ENCODE results near the gene ZNF605. TPM values are rescaled to one million over a fixed set of nuclear protein-coding genes. Genes with fewer than 3 reads are reported as not detected.
"Not testable (repeated sequence)": the region's sequence is repeated elsewhere in the genome, so short reads cannot be mapped to it uniquely, and the experiment has no call there.

Gene ZNF605
- 10 to 100 TPM; 20.5 to 31.1 (median 26.1) TPM for polyA plus RNA-seq (ENCODE audit: insufficient read length in 4 of 4)

GRCh38 chr12:132956011-132956788 lies at the start of gene ZNF605:
Gene ZNF605, minus strand, starts transcription at chr12:132956306. Its CDS starts 10,671 bp downstream, at chr12:132945635.
- DNase-seq (ENCODE audit: low read depth in 4 of 4, low spot score in 2 of 4): peak; percentile 75 to 90 (median 82)

DNA sequence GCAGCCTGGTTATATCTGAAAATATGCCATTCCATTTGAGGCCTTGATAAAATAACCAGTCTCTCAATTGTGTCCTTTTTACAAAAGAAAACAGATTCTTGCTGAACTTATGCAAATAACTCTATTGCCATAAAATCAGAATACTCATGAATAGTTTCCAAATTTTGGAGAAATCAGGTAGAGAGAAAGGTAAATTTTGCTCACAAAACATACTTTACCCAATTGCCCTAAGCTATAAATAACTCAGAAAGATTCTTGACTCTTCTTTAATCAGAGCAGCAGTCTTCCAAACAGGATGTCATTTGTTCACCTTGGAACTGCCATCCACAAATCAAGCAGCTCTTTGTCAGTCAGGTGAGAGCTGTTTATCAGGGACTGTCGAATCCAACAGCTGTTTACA lies 42.6 kb upstream of the ZNF605 start:
- DNase-seq (ENCODE audit: low read depth in 4 of 4, low spot score in 2 of 4): no peak

GRCh38 chr12:132986885-132987225 lies 30.7 kb upstream of the ZNF605 start:
- no peak for DNase-seq (ENCODE audit: low read depth in 4 of 4, low spot score in 2 of 4)

- peak; percentile 79 to 96 (median 90) for DNase-seq (ENCODE audit: low read depth in 4 of 4, low spot score in 2 of 4)
Measured at GRCh38 chr12:132986001-132986884, 30.1 kb upstream of the ZNF605 start, which contains the start of gene ZNF26. Gene ZNF26, plus strand, starts transcription at chr12:132986367. Its CDS starts 474 bp downstream, at chr12:132986841.

DNA sequence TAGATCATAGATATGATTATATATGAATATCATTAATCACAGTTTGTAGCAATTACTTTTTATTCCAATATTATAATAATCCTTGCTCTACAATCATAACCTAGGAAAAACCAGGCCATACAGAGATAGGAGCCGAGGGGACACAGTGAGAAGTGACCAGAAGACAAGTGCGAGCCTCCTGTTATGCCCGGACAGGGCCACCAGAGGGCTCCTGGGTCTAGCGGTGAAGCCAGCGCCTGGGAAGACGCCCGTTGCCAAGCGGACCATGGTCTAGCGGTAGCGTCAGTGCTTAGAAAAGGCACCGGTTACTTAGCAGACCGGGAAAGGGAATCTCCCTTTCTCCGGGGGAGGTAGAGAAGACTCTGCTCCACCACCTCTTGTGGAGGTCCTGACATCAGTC lies 20.8 kb upstream of the ZNF605 start:
- not testable (repeated sequence) for DNase-seq (ENCODE audit: low read depth in 4 of 4, low spot score in 2 of 4)

DNA sequence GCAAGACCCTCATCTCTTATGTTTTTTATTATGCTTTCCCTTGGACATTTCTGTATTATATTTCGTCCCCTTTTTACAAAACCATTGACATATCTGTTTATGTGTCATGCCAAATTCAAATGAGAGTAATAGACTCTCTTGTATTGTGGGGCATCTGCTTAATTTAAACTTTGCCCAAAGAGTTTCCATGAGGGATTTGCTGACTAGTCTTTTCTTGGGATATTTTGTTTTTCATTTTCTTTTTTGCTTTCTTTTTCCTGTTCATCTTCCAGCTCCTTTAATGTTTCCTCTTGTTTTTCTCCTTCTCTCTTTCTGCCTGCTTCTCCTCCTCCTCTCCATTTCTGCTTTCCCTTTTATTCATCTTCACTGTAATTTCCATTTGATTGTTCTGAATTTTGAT lies 16.3 kb upstream of the ZNF605 start:
- no peak for DNase-seq (ENCODE audit: low read depth in 4 of 4, low spot score in 2 of 4)

- DNase-seq (ENCODE audit: low read depth in 4 of 4, low spot score in 2 of 4): no peak
Measured at GRCh38 chr12:132967736-132968135, 11.6 kb upstream of the ZNF605 start.

- DNase-seq (ENCODE audit: low read depth in 4 of 4, low spot score in 2 of 4): no peak
Measured at GRCh38 chr12:132966676-132967415, 10.7 kb upstream of the ZNF605 start.

DNA sequence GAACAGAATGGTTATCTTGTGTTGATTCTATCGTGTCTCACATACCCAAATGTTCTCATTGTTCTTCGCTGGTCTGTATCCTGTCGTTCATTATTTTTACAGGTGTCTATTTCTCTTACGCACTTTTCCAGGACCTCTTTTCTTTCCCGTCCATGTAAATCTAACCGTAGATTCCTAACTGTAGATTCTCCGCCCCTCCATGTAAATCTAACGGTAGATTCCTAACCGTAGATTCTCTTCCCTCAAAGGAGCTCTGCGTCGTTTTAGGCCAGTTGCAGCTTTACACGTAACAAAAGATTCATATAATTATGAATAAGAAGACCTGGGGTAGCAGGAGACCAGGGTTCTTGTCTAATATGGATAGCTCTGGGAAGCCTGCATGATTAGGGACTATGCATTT lies 9.7 kb upstream of the ZNF605 start:
- DNase-seq (ENCODE audit: low read depth in 4 of 4, low spot score in 2 of 4): no peak

DNA sequence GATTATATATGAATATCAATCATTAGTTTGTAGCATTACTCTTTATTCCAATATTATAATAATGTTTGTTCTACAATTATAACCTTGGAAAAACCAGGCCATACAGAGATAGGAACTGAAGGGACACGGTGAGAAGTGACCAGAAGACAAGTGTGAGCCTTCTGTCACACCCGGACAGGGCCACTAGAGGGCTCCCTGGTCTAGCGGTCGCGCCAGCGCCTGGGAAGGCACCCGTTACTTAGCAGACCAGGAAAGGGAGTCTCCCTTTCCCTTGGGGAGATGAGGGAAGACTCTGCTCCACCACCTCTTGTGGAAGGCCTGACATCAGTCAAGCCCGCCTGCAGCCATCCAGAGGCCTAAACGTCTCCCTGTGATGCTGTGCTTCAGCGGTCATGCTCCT lies 7.8 kb upstream of the ZNF605 start:
- not testable (repeated sequence) for DNase-seq (ENCODE audit: low read depth in 4 of 4, low spot score in 2 of 4)

- DNase-seq (ENCODE audit: low read depth in 4 of 4, low spot score in 2 of 4): not testable (repeated sequence)
Measured at GRCh38 chr12:132961790-132962189, 5.7 kb upstream of the ZNF605 start.

DNA sequence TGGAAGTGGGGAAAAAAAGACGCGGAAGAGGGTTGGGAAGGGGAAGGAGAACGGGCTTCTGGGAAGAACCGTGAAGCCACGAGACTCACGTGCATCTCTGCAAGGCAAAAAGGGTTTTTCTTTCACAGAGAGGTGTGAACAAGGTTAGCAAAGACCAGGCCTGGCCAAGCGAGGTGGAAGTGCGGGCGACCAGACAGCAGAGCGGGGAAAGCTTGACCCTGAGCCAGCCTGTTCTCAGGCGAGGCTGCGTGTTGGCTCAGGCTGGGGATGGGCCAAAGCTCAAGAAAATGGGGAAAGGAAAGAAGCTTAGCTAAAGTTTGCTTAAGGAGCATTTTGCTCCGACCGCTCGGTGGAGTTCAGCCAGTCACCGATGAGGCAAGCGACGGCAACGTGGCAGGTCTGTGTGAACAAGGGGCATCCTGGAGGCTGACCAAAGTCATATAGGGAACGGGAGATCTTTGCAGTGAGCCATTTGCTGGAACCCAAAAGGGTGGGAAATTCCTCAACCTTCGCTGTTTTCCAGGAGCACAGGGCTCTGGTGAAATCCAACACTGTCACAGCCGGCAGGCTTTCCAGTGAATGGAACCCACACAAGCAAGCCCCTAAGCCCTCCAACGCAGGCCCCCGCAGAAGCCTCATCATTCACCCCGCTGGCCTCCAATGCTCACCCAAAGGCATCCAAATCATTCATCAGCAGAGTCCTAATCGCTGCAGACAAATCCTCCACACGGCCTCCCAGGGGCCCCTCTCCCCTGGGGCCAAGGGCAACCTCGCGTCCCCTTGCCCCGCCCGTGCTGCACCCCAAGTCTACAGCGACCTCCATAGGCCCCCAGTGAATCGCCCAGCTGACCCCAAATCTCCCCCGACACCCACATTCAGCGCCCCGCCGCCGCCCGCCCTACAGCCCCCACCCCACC lies 754 bp downstream of the ZNF605 start:
- peak; percentile 32 to 40 (median 36) for DNase-seq (ENCODE audit: low read depth in 4 of 4, low spot score in 2 of 4)

GRCh38 chr12:132954471-132955048 lies 1.5 kb downstream of the ZNF605 start:
- DNase-seq (ENCODE audit: low read depth in 4 of 4, low spot score in 2 of 4): peak in 1 of 4 donors; percentile 2

DNA sequence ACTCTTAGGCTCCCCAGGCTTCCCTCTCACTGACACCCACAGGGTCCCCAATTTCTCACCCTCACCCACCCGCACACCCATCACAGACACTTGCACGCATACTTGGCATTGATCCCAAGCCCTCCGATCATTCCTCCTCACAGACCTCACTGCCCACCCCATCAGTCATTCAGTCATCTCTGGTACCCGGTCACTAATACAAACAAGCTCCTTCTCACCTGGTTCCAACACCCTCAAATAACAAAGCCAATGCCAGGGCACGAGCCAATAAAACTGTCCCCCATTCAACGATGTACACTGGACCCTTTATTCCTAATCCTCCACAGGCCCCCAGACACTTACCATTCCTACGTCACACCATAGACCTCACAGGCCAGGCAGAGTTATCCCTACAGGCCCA lies 2.3 kb downstream of the ZNF605 start:
- DNase-seq (ENCODE audit: low read depth in 4 of 4, low spot score in 2 of 4): no peak

GRCh38 chr12:132953163-132953425 lies 3.0 kb downstream of the ZNF605 start:
- DNase-seq (ENCODE audit: low read depth in 4 of 4, low spot score in 2 of 4): no peak

DNA sequence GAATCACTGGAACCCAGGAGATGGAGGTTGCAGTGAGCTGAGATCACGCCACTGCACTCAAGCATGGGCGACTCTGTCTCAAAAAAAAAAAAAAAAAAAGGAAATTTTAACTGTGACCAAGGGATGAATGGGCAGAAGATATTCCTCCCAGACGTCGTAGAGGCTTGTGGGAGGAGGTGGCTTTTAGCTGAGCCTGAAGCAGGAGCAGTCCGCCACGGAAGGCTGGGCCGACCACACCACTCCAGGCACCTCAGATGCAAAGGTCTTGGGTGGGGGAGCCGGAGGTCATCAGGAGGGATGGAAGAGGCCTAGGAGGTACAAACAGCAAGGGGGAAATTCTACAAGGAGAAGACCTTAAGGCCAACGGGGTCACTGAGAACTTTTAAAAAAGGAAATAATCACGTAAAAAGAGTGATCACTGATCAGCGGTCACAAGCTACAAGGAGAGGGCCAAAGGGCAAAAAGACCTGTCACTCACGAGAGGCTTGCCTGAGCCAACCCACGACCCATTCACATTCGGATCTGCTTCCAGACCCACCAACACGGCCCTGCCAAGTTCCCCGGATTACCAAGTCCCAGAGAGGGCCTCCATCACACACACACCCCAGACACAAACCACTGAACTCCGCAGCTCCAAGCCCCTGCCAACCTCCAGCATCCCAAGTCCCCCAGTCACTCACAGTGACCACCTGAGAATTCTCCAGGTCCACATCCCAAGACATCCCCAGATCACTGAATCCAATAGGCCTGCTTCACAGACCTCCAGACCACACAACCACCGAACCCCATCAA lies 3.5 kb downstream of the ZNF605 start:
- no peak for DNase-seq (ENCODE audit: low read depth in 4 of 4, low spot score in 2 of 4)

DNA sequence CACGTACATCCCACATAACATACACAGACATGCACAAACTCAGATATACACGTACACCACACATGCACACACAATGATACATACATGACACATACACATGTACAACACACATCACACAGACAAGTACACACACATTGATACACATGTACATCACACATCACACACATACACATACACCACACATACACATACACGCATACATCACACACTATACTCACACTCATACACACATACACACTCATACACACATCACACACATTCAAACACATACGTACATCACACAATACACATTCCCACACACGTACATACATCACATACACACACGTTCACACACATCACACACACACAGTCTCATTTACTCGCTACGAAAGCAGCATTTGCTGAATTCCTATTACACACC lies 4.5 kb downstream of the ZNF605 start:
- DNase-seq (ENCODE audit: low read depth in 4 of 4, low spot score in 2 of 4): no peak

GRCh38 chr12:132950844-132951535 lies 5.1 kb downstream of the ZNF605 start:
- DNase-seq (ENCODE audit: low read depth in 4 of 4, low spot score in 2 of 4): no peak
